G401.6 (cell line): ENCODE measurements around the gene TMEM229B.
"Not testable (repeated sequence)": the region's sequence is repeated elsewhere in the genome, so short reads cannot be mapped to it uniquely, and the experiment has no call there.

Source experiments
- FAIRE-seq: peaks from 2 replicates; lab custom pipeline; 2012; peaks lifted over from hg19 to GRCh38; lab: Jason Lieb, UNC

TMEM229B gene

GRCh38 chr14:67453575-67454300 is 34.8 kb downstream of the TMEM229B start:
- no peak for FAIRE-seq

- FAIRE-seq, result not testable (repeated sequence)
Observed at GRCh38 chr14:67451667-67452066, 36.9 kb downstream of the TMEM229B start.

GRCh38 chr14:67449096-67449495 is 39.4 kb downstream of the TMEM229B start:
- no peak for FAIRE-seq

- FAIRE-seq, result no peak
Observed at GRCh38 chr14:67447033-67447381, 41.5 kb downstream of the TMEM229B start.

- no peak for FAIRE-seq
Observed at GRCh38 chr14:67446371-67447032, 42.0 kb downstream of the TMEM229B start.

GRCh38 chr14:67444395-67444794 is 44.1 kb downstream of the TMEM229B start:
- FAIRE-seq, result no peak

GRCh38 chr14:67442139-67442906 is 46.2 kb downstream of the TMEM229B start:
- FAIRE-seq, result no peak

- no peak for FAIRE-seq
Observed at GRCh38 chr14:67441672-67442071, 46.8 kb downstream of the TMEM229B start.

- FAIRE-seq, result no peak
Observed at GRCh38 chr14:67441256-67441655, 47.3 kb downstream of the TMEM229B start.

- FAIRE-seq, result no peak
Observed at GRCh38 chr14:67440513-67440912, 48.0 kb downstream of the TMEM229B start.

GRCh38 chr14:67438969-67439368 is 49.6 kb downstream of the TMEM229B start:
- no peak for FAIRE-seq

- FAIRE-seq, result no peak
Observed at GRCh38 chr14:67436006-67436866, 52.3 kb downstream of the TMEM229B start.

GRCh38 chr14:67435603-67436002 is 52.9 kb downstream of the TMEM229B start:
- no peak for FAIRE-seq

GRCh38 chr14:67432050-67432564 is 56.4 kb downstream of the TMEM229B start:
- no peak for FAIRE-seq

GRCh38 chr14:67429510-67430205 is 58.9 kb downstream of the TMEM229B start:
- FAIRE-seq, result no peak

GRCh38 chr14:67428501-67429031 is 60.0 kb downstream of the TMEM229B start:
- no peak for FAIRE-seq

GRCh38 chr14:67426983-67427606 is 61.4 kb downstream of the TMEM229B start:
- FAIRE-seq, result peak; percentile 84

- no peak for FAIRE-seq
Observed at GRCh38 chr14:67426161-67426560, 62.4 kb downstream of the TMEM229B start.

GRCh38 chr14:67425608-67426007 is 62.9 kb downstream of the TMEM229B start:
- FAIRE-seq, result no peak

GRCh38 chr14:67424539-67424938 is 64.0 kb downstream of the TMEM229B start:
- FAIRE-seq, result no peak

GRCh38 chr14:67423424-67423823 is 65.1 kb downstream of the TMEM229B start:
- FAIRE-seq, result no peak
